ENCODE results near the gene ZCCHC24.
A peak's percentile ranks its signal among the peaks of the same experiment; 100 is the strongest.

ZCCHC24 gene

GRCh38 chr10:79445977-79446757 is 743 bp upstream of the ZCCHC24 start:
- no peak for DNase-seq (ENCODE audit: low spot score)

- peak; percentile 25 for DNase-seq (ENCODE audit: low spot score)
Observed at GRCh38 chr10:79444199-79445119, 965 bp downstream of the ZCCHC24 start.

GRCh38 chr10:79443338-79444198 is 1.9 kb downstream of the ZCCHC24 start:
- no peak for DNase-seq (ENCODE audit: low spot score)

GRCh38 chr10:79442171-79443040 is 3.0 kb downstream of the ZCCHC24 start:
- DNase-seq (ENCODE audit: low spot score), result no peak

- no peak for DNase-seq (ENCODE audit: low spot score)
Observed at GRCh38 chr10:79441433-79441832, 4.0 kb downstream of the ZCCHC24 start.

GRCh38 chr10:79440281-79440680 is 5.1 kb downstream of the ZCCHC24 start:
- DNase-seq (ENCODE audit: low spot score), result no peak

GRCh38 chr10:79438699-79439085 is 6.7 kb downstream of the ZCCHC24 start:
- no peak for DNase-seq (ENCODE audit: low spot score)

- peak; percentile 94 for DNase-seq (ENCODE audit: low spot score)
Observed at GRCh38 chr10:79438021-79438698, 7.3 kb downstream of the ZCCHC24 start.

- DNase-seq (ENCODE audit: low spot score), result no peak
Observed at GRCh38 chr10:79437111-79437814, 8.2 kb downstream of the ZCCHC24 start.

- no peak for DNase-seq (ENCODE audit: low spot score)
Observed at GRCh38 chr10:79436850-79437103, 8.6 kb downstream of the ZCCHC24 start.

GRCh38 chr10:79436066-79436849 is 9.2 kb downstream of the ZCCHC24 start:
- no peak for DNase-seq (ENCODE audit: low spot score)

GRCh38 chr10:79435271-79436065 is 10.0 kb downstream of the ZCCHC24 start:
- DNase-seq (ENCODE audit: low spot score), result no peak

GRCh38 chr10:79434821-79435251 is 10.6 kb downstream of the ZCCHC24 start:
- DNase-seq (ENCODE audit: low spot score), result no peak

GRCh38 chr10:79434223-79434687 is 11.2 kb downstream of the ZCCHC24 start:
- DNase-seq (ENCODE audit: low spot score), result no peak

GRCh38 chr10:79433324-79434222 is 11.9 kb downstream of the ZCCHC24 start:
- DNase-seq (ENCODE audit: low spot score), result no peak

- DNase-seq (ENCODE audit: low spot score), result no peak
Observed at GRCh38 chr10:79431891-79432831, 13.3 kb downstream of the ZCCHC24 start.

All from COLO829 (cell line).